ENCODE measurements around the gene PCDHGA3.

GRCh38 chr5:141355641-141356040 lies 12.0 kb downstream of the PCDHGA3 start:
- TF ChIP-seq KAT2B (IDR thresholded peaks at IDR 0.05; ENCODE audit: borderline replicate concordance, low read depth, low read length): no peak
- no peak for TF ChIP-seq ZBTB1 (CRISPR knock-in tag; IDR thresholded peaks at IDR 0.05; ENCODE audit: borderline replicate concordance)
- no peak for TF ChIP-seq ZNF17 (CRISPR knock-in tag; IDR thresholded peaks at IDR 0.05)

All from HepG2 (cell line).